Left hindlimb (tissue), 1 donor: Measurements from ENCODE around the gene ITK.
A peak's percentile ranks its signal among the peaks of the same experiment; 100 is the strongest.

ENCODE experiments used
- DNase-seq: peaks from one replicate; pipeline ENCODE4 v3.0.0-alpha.2; 2018

ITK gene

GRCh38 chr5:157180374-157181264, at the start of gene ITK:
ITK (plus strand) TSS chr5:157180840; CDS start chr5:157180978, 138 bp downstream.
- no peak for DNase-seq

- no peak for DNase-seq
Observed at GRCh38 chr5:157130925-157131324, 49.7 kb upstream of the ITK start.

GRCh38 chr5:157132281-157132612, 48.4 kb upstream of the ITK start:
- DNase-seq, result no peak

GRCh38 chr5:157137691-157138090, 42.9 kb upstream of the ITK start:
- DNase-seq, result no peak

- peak; percentile 97 for DNase-seq
Observed at GRCh38 chr5:157142317-157143126, 38.1 kb upstream of the ITK start, which contains the start of gene MED7. MED7 (minus strand) TSS chr5:157142865; CDS start chr5:157139431, 3,434 bp downstream.

- DNase-seq, result peak; percentile 64
Observed at GRCh38 chr5:157143127-157143971, 37.3 kb upstream of the ITK start.

GRCh38 chr5:157148734-157149615, 31.7 kb upstream of the ITK start:
- peak; percentile 68 for DNase-seq

- DNase-seq, result no peak
Observed at GRCh38 chr5:157150995-157151394, 29.6 kb upstream of the ITK start.

- no peak for DNase-seq
Observed at GRCh38 chr5:157155297-157155696, 25.3 kb upstream of the ITK start.

- no peak for DNase-seq
Observed at GRCh38 chr5:157157293-157157891, 23.2 kb upstream of the ITK start.

DNA sequence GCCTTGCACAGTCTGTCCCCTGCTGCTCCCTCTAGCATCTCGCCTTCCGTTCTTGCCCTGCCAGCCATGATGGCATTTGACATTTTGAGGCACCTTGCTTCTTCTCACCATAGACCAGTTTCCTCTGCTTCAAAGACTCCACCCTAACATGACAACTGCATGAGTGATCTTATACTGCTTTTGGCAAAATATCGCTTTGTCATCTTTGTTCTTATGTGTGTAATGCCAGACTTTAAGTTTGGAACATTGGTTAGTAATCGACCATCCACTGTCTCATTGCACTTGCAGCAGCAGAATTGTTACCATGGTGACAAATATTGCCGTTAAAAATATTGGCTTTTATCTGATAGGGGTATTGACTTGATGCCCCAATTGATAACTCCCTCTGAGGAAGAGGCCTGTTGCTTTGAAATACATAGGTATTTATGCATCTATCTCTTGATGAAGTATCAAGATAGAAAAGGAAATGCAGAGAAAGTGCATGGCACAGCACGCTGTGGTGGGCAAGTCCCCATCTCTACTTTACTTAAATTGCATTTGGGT, 21.4 kb upstream of the ITK start:
- DNase-seq, result no peak

GRCh38 chr5:157160001-157160400, 20.6 kb upstream of the ITK start:
- DNase-seq, result no peak

- no peak for DNase-seq
Observed at GRCh38 chr5:157161996-157162395, 18.6 kb upstream of the ITK start.

- no peak for DNase-seq
Observed at GRCh38 chr5:157162919-157163510, 17.6 kb upstream of the ITK start.

DNA sequence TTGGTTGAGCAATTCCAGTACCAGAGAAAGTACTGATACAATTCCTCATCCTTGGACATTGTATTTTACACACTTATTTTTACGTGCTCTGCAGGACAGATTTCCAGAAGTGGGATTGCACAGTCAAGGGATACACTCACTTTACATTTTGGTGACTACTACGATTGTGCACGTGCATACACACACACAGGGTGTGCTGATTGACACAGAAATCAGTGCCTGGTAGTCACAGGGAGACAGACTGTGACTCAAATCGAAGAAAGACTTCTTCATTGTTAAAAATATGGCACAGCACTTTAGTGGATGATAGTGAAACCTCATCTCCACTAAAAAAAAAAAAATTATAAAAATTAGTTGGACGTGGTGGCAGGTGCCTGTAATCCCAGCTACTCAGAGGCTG, 16.1 kb upstream of the ITK start:
- DNase-seq, result no peak

DNA sequence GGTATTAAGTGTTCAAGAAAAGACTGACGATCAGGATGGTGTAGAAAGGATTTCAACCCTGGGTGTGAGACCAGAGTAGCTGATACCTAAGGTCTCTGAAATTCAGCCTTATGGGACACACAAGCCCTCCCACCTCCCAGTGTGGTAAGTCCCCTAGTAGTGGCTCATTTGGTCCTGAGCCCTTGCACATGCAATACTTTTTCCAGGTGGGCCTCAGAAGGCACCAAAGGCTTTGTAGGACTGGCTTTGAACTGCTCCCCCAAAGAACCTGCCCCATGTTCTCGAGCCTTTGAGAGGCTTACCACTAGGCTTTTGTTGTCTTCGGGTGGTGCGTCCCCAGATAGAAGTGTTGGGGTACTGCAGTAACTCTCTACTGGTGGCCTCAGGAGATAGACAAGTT, 15.4 kb upstream of the ITK start:
- DNase-seq, result no peak

GRCh38 chr5:157165668-157166067, 15.0 kb upstream of the ITK start:
- no peak for DNase-seq

GRCh38 chr5:157166214-157167213, 14.1 kb upstream of the ITK start, which contains the start of gene GARIN3:
GARIN3 (minus strand) TSS chr5:157166264; CDS start chr5:157166168, 96 bp downstream.
- DNase-seq, result no peak

DNA sequence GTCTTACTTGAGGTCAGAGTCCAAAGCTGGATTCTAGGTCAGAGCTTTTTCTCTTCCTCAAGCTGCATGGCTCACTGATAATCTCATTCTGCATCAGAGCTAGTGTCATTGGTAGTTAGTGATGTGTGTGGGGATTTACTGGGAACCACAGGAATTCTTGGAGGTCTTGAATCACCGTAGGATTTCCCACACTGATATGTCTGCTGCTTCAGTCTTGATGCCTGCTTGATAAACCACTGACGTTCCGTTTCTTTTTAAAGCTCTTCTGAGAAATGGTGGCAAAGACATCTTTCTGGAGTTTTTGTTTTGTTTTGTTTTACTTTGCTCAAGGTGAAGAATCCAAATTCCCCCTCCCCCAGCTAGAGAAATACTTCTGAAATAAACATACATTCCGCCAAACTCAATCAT, 13.4 kb upstream of the ITK start:
- no peak for DNase-seq
